GM19239 (cell line): ENCODE data around the gene ST6GALNAC2.
"Not testable (repeated sequence)": the region's sequence is repeated elsewhere in the genome, so short reads cannot be mapped to it uniquely, and the experiment has no call there.

Source experiments
- DNase-seq: peaks from one replicate; pipeline ENCODE4 v3.0.0; 2011; ENCODE audit warnings: low spot score; ENCODE audit not compliant: insufficient read length
- FAIRE-seq: peaks from 2 replicates; lab custom pipeline; 2011; peaks lifted over from hg19 to GRCh38; lab: Jason Lieb, UNC

Gene ST6GALNAC2

GRCh38 chr17:76543826-76544545 lies 41.7 kb downstream of the ST6GALNAC2 start:
- DNase-seq, result no peak
- no peak for FAIRE-seq

DNA sequence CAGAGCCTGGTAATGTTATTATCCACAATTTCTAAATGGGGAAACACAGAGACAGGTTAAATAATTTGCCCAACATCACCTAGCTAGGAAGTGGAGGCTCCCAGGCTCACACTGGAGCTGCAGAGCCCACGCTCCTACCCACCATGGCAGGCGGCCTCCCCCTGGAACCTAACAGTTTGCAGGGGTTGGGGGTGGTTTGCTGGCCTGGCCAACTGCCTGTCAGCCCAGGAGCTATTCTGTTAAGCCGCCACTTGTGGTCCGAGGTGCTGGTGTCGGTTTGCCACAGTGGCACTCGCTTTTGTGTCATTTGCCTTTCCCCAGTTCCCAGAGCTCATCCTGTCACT lies 42.2 kb downstream of the ST6GALNAC2 start:
- DNase-seq, result no peak
- no peak for FAIRE-seq

DNA sequence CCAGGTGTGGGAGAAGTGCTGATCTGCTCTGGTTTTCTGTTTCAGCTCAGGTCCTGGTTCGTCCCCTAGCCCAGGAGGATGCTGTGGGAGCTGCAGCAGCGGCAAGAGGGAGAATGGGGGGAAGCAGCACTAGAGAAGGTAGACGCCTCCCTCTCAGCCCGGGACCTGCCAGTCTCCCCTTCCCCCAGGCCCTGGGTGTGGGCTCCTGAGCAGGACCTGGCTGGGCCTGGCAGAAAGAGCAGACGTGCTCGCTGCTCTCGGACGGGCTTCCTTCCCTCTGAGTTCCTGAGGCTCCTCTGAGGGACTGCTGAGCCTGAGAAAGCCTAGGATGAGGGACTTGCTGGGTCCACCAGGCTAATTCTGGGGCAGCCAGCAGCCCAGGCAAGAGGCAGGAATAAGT lies 42.7 kb downstream of the ST6GALNAC2 start:
- DNase-seq, result no peak
- no peak for FAIRE-seq

- DNase-seq (no peak), FAIRE-seq (no peak)
Measured at GRCh38 chr17:76542566-76542971, 43.1 kb downstream of the ST6GALNAC2 start.

- DNase-seq, result no peak
- FAIRE-seq, result no peak
Measured at GRCh38 chr17:76541739-76542454, 43.8 kb downstream of the ST6GALNAC2 start.

GRCh38 chr17:76540381-76541300 lies 45.0 kb downstream of the ST6GALNAC2 start:
- FAIRE-seq, result no peak
- peak; percentile 85 for DNase-seq

DNA sequence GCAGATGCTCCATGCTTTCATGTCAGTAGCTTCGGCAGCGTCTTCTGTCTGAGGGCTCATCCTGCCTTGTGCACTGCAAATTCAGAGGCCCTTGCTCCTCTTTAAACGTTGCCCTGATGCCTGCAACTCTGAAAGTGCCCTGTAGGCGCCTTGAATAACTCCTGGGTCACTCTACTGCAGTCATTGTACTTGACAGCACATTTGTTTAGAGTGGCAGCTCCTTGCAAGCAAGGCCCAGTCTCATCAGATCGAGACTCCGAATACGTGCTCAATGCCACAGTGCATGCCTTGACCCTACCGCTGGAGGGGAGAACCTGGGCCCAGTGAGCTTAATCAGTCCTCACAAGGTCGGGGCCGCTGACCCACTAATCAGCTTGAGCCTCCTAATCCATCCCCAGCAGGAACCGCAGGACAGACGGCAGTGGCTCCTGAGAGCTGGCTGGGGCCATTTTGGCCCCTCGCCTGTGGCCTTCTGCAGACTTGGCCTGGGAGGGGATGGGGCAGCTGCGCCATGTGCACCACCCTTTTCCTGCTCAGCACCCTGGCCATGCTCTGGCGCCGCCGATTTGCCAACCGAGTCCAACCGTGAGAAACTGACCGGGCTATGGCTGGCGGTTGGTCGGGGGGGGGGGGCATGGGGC lies 45.9 kb downstream of the ST6GALNAC2 start, which contains the start of gene PRCD:
TSS of gene PRCD (plus strand) at position 414 of the 641 bp plus-strand sequence. CDS start at position 512, 98 bp downstream.
- FAIRE-seq, result no peak
- no peak for DNase-seq

- no peak for DNase-seq
- FAIRE-seq, result no peak
Measured at GRCh38 chr17:76538941-76539570, 46.6 kb downstream of the ST6GALNAC2 start.

GRCh38 chr17:76538281-76538931 lies 47.3 kb downstream of the ST6GALNAC2 start:
- FAIRE-seq (no peak), DNase-seq (no peak)

DNA sequence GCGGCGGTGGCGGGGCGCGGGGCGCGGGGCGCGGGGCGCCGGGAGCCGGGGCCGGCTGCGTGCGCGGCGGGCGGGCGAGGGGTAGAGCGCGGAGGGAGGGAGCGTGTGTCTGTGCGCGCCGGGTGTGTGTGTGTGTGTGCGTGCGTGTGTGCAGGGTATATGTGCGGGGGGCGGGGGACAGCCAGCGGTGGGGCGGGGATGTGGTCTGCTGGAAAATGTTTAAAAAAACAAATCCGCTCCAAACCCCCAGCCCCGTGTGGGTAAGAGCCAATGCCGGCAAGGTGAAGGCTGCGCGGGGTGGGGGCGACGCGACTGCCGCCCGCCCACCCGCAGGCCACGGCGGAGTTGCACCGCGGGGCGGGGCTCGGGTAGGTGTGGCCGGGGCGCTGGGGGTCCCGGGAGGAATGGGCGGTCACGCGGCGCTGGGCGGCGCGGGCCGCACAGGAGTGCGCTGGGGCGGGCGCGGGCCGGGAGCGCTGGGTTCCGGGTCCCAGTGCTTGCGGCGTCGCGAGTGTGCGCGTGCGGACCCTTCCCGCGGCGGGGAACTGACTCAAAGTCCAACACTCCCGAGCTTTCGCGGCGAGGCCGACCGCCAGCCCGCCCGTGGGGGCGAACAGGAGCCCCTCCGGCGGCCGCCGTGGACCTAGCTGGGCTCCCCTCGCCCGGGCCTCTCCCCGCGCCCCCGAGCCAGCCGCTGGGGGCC lies 47.9 kb downstream of the ST6GALNAC2 start, which contains the start of gene CYGB:
TSS of gene CYGB (minus strand) at position 132 of the 703 bp plus-strand sequence. CDS start 167 bp downstream, outside the sequence.
- DNase-seq (no peak), FAIRE-seq (no peak)

GRCh38 chr17:76537288-76537577 lies 48.4 kb downstream of the ST6GALNAC2 start:
- DNase-seq (no peak), FAIRE-seq (no peak)

GRCh38 chr17:76536511-76537287 lies 49.0 kb downstream of the ST6GALNAC2 start:
- FAIRE-seq (no peak), DNase-seq (no peak)

DNA sequence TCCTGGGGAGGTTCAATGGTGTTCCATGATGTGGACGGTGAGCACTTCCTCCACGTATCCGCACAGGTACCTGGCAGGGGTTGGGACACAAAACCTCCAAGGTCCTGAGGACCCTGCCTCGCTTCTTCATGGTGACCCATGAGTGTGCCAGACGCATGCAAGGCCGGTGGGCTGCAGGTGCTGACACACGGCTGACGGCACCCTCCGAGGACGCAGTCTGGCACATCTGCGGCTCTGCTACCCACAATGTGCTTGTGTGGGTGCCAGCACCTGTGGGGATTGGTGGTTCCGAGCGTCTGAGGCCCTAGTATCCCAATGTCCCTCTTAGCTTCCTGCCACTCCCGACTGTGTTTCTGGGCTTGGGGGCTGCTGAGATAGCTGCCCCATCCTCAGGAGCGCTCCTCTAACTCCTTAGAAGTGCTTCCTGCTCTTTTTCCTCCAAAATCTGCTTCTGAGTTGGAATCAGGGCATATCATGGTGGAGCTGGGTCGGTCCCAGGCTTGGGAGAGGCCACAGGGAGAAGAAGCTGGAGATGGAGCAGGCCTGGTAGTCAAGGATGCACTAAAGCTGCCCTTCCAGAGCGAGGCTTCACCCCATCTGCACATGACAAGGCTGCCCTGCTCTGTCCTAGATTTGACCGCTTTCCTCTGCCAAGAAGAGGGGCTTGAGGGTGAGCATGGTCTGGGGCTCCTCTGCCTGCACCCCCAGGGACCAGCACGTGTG lies 49.7 kb downstream of the ST6GALNAC2 start:
- DNase-seq (no peak), FAIRE-seq (no peak)

DNA sequence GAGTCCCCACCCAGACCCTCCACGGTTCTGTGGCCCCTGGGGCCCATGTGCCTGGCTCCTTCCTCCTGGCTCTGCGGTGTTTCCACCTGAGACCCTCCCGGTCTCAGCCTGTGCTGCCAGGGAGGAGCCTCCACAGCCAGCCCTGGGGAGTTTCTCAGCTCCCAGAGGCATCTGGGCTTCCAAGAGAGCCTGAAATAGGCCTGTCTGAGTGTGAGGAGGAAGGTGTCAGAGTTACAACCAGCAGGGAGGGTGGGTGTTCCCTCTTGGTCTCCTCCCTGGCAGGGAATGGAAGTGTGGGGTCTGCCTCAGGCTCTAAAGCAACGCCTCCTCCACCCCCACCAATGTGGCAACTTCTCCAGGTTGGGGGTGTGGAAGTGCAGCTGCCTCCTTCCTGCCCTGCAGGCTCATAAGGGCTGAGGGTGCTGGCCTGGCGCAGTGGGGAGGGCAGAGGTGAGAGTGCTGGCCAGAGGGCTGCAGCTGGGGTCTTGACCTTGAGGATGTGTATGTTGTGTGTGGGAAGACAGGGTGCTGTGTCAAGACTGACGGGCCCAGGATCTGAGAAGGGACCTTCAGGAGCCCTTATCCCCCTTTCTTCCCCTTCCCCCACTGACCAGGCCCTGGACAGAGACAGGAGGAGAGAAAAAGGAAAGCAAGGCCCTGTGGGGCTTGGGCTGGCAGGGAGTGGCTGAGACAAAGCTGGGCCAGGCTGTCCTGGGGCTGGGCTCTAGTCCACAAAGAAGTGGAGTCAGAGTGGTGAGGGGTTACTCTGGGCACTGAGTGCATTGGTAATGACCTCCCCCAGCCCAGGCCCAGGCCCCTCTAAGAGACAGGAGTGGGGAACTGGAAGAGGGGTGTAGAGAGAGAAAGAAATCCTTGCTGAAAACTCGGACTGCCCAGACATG lies 50.6 kb downstream of the ST6GALNAC2 start:
- DNase-seq, result no peak
- no peak for FAIRE-seq

DNA sequence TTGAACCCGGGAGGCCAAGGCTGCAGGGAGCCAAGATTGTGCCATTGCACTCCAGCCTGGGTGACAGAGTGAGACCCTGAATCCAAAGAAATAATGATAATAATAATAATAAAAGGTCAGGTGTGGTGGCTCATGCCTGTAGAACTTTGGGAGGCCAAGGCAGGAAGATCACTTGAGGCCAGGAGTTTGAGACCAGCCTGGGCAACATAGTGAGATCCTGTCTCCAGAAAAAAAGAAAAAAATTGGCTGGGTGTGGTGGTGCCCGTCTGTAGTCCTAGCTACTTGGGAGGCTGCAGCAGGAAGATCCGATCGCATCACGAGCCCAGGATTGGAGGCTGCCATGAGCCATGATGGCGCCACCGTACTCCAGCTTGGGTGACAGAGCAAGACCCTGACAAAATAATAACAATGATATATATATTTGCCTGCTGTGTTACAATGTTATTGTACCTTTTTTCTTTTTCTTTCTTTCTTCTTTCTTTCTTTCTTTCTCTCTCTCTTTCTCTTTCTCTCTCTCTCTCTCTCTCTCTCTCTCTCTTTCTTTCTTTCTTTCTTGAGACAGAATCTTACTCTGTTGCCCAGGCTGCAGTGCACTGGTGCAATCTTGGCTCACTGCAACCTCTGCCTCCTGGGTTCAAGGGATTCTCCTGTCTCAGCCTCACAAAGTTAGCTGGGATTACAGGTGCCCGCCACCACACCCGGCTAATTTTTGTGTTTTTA lies 51.9 kb downstream of the ST6GALNAC2 start:
- not testable (repeated sequence) for FAIRE-seq

More for the DNA sequence above, 51.9 kb downstream of the ST6GALNAC2 start:
- DNase-seq, result not testable (repeated sequence)
